Tibial artery (tissue), 4 donors: Measurements from ENCODE around the gene DOCK1.
"Not testable (repeated sequence)": the region's sequence is repeated elsewhere in the genome, so short reads cannot be mapped to it uniquely, and the experiment has no call there.

Experiments
- DNase-seq, 2 donors: peaks; one replicate each; pipeline ENCODE4 v3.0.0-alpha.2; 2019
- H3K27ac ChIP-seq, 2 donors: fragments of 200-600 bp; sonication (generic) in 1 of 2; 1 replicate in 1 of 2; 2 replicates in 1 of 2; pipeline ENCODE4 v1.5.1; 2018 to 2019; ENCODE audit warnings: mild to moderate bottlenecking in 1 of 2
- H3K27me3 ChIP-seq, 2 donors: fragments of 200-600 bp; sonication (generic) in 1 of 2; one replicate each; pipeline versions ENCODE4 v1.5.1 to v1.6.0; 2016 to 2019
- H3K36me3 ChIP-seq, 3 donors: fragments of 200-600 bp; sonication (generic) in 2 of 3; one replicate each; pipeline ENCODE4 v1.5.1; 2016 to 2019; ENCODE audit warnings: mild to moderate bottlenecking in 2 of 3
- H3K4me1 ChIP-seq, 4 donors: fragments of 200-600 bp; sonication (generic) in 2 of 4; 1 replicate in 3 of 4; 2 replicates in 1 of 4; pipeline ENCODE4 v1.5.1; 2016 to 2019
- H3K4me3 ChIP-seq, 2 donors: fragments of 200-600 bp; sonication (generic) in 1 of 2; 1 replicate in 1 of 2; 2 replicates in 1 of 2; pipeline ENCODE4 v1.5.1; 2018 to 2019; ENCODE audit warnings: mild to moderate bottlenecking in 2 of 2
- H3K9me3 ChIP-seq, 3 donors: fragments of 200-600 bp; sonication (generic) in 1 of 3; one replicate each; pipeline ENCODE4 v1.5.1; 2016 to 2019
- CTCF ChIP-seq, 2 experiments: fragments of 200-600 bp in 1 of 2; fragments of 450-650 bp in 1 of 2; IDR thresholded peaks; one replicate each; pipeline ENCODE4 v1.5.1; 2017 to 2019; ENCODE audit warnings: antibody characterized with exemption in 2 of 2, mild to moderate bottlenecking in 1 of 2, moderate library complexity in 1 of 2
- intact Hi-C: fragments of 100-400 bp; cut with DNase I; formaldehyde crosslinking; loops from one replicate; pipeline ENCODE4 v1.15.0; 2023; ENCODE audit warnings: low total_unique reads

DOCK1 gene

GRCh38 chr10:126872768-126873167, 32.5 kb upstream of the DOCK1 start:
- Histone ChIP-seq H3K4me1 (peaks cover 0 to 4% (median 2%) of the 10 kb centered on the region in 4 donors), H3K36me3 (no peaks in the 10 kb centered on the region), H3K27me3 (peaks cover 0 to 5% of the 10 kb centered on the region in 2 donors), H3K27ac (no peak overlapping the region), H3K9me3 (no peaks in the 10 kb centered on the region), H3K4me3 (no peak overlapping the region)
- DNase-seq: no peak
- TF ChIP-seq CTCF (IDR thresholded peaks at IDR 0.05): no peak
- intact Hi-C loops: no loop called here

- TF ChIP-seq CTCF (IDR thresholded peaks at IDR 0.05): no peak
- DNase-seq: no peak
- Histone ChIP-seq H3K4me1 (no peaks in the 10 kb centered on the region), H3K9me3 (no peaks in the 10 kb centered on the region), H3K27ac (no peak overlapping the region), H3K4me3 (no peak overlapping the region), H3K27me3 (peaks cover 0 to 27% of the 10 kb centered on the region in 2 donors), H3K36me3 (no peaks in the 10 kb centered on the region)
- intact Hi-C loops: no loop called here
Observed at GRCh38 chr10:126876456-126876855, 28.8 kb upstream of the DOCK1 start.

- Histone ChIP-seq H3K4me3 (no peak overlapping the region), H3K4me1 (no peaks in the 10 kb centered on the region), H3K9me3 (no peaks in the 10 kb centered on the region), H3K27me3 (peaks cover 0 to 27% of the 10 kb centered on the region in 2 donors), H3K27ac (no peak overlapping the region), H3K36me3 (no peaks in the 10 kb centered on the region)
- intact Hi-C loops: no loop called here
- no peak for DNase-seq
- no peak for TF ChIP-seq CTCF (IDR thresholded peaks at IDR 0.05)
Observed at GRCh38 chr10:126877390-126877789, 27.8 kb upstream of the DOCK1 start.

- Histone ChIP-seq H3K27me3 (peaks cover 0 to 27% of the 10 kb centered on the region in 2 donors), H3K27ac (no peak overlapping the region), H3K36me3 (no peaks in the 10 kb centered on the region), H3K4me3 (no peak overlapping the region), H3K9me3 (no peaks in the 10 kb centered on the region), H3K4me1 (no peaks in the 10 kb centered on the region)
- intact Hi-C loops: no loop called here
- DNase-seq: no peak
- TF ChIP-seq CTCF (IDR thresholded peaks at IDR 0.05): no peak
Observed at GRCh38 chr10:126878594-126878993, 26.6 kb upstream of the DOCK1 start.

GRCh38 chr10:126880926-126881325, 24.3 kb upstream of the DOCK1 start:
- Histone ChIP-seq H3K36me3 (no peaks in the 10 kb centered on the region), H3K27ac (no peak overlapping the region), H3K4me3 (no peak overlapping the region), H3K27me3 (peaks cover 0 to 27% of the 10 kb centered on the region in 2 donors), H3K4me1 (no peaks in the 10 kb centered on the region), H3K9me3 (no peaks in the 10 kb centered on the region)
- no peak for TF ChIP-seq CTCF (IDR thresholded peaks at IDR 0.05)
- intact Hi-C loops: no loop called here
- DNase-seq: no peak

GRCh38 chr10:126882055-126882454, 23.2 kb upstream of the DOCK1 start:
- DNase-seq, intact Hi-C loops, H3K4me1 ChIP-seq: not testable (repeated sequence)

GRCh38 chr10:126888436-126888835, 16.8 kb upstream of the DOCK1 start:
- DNase-seq, H3K4me1 ChIP-seq, H3K27ac ChIP-seq, H3K9me3 ChIP-seq, H3K4me3 ChIP-seq, H3K36me3 ChIP-seq, H3K27me3 ChIP-seq, intact Hi-C loops: not testable (repeated sequence)

More at GRCh38 chr10:126882055-126882454, 23.2 kb upstream of the DOCK1 start:
- not testable (repeated sequence) for H3K36me3 ChIP-seq, H3K27ac ChIP-seq, H3K9me3 ChIP-seq, H3K4me3 ChIP-seq
- peaks cover 0 to 23% of the 10 kb centered on the region in 2 donors for H3K27me3 ChIP-seq
